ENCODE measurements around the gene A2ML1. TPM values are rescaled to one million over a fixed set of nuclear protein-coding genes. Genes with fewer than 3 reads are reported as not detected.

A2ML1 gene
- total and polyA plus RNA-seq, 2 of the 4 experiments (the other 2 are of a cell fraction) = not detected

- Histone ChIP-seq H4K20me1 (ENCODE audit: insufficient read depth, low read length) (no peaks in the 10 kb centered on the region), H2BK20ac (ENCODE audit: low read depth, low read length) (no peak overlapping the region), H2BK120ac (ENCODE audit: low read depth, low read length) (no peak overlapping the region), H4K5ac (ENCODE audit: low read depth, low read length) (peak overlapping the region; percentile 79), H3K4ac (ENCODE audit: low read depth, low read length) (no peak overlapping the region), H3K23ac (ENCODE audit: low read depth, low read length) (peak overlapping the region; percentile 59; the same call in 1 of the 2 replicates), H3K79me1 (ENCODE audit: low read depth in 1 of 2, low read length in 2 of 2) (peaks cover 7 to 25% of the 10 kb centered on the region in 2 experiments), H3K9me1 (ENCODE audit: insufficient read depth, low read length) (peaks cover 9% of the 10 kb centered on the region), H3K9ac (ENCODE audit: low read depth, low read length) (peak overlapping the region; percentile 55; the same call in 1 of the 2 replicates), H2AFZ (replicated peaks; ENCODE audit: low read length, poor library complexity) (peak overlapping the region; percentile 71), H2BK5ac (ENCODE audit: low read depth, low read length, poor library complexity, severe bottlenecking) (no peak overlapping the region), H3K4me1 (ENCODE audit: control insufficient read depth, insufficient read depth, low read length) (peaks cover 2% of the 10 kb centered on the region), H3K4me3 (ENCODE audit: insufficient read depth, low read depth, low read length) (no peak overlapping the region), H3K27ac (ENCODE audit: insufficient read depth, low read length) (no peak overlapping the region), H3K18ac (ENCODE audit: low read depth, low read length) (no peak overlapping the region), H3K56ac (ENCODE audit: extremely low read depth, insufficient read depth, low read length) (no peak overlapping the region), H2AK9ac (replicated peaks; ENCODE audit: low read depth, low read length, poor library complexity) (no peak overlapping the region), H2AK5ac (ENCODE audit: low read depth, low read length) (no peak overlapping the region), H4K8ac (ENCODE audit: low read depth in 2 of 2, low read length in 2 of 2) (peak overlapping the region; percentile 48 to 77), H3K36me3 (ENCODE audit: control insufficient read depth, insufficient read depth, low read length) (no peaks in the 10 kb centered on the region), H3K14ac (replicated peaks; ENCODE audit: low read depth, low read length) (no peak overlapping the region), H2BK15ac (ENCODE audit: low read depth, low read length) (no peak overlapping the region), H3K27me3 (ENCODE audit: control insufficient read depth, insufficient read depth, low read length) (no peaks in the 10 kb centered on the region), H4K91ac (ENCODE audit: insufficient read depth, low read depth, low read length) (no peak overlapping the region), H3K4me2 (ENCODE audit: low read depth, low read length) (peak overlapping the region; percentile 65; the same call in 1 of the 2 replicates), H3K9me3 (ENCODE audit: control insufficient read depth, insufficient read depth, low read length) (no peaks in the 10 kb centered on the region)
- ATAC-seq (ENCODE audit: low read depth) (no peak), DNase-seq (no peak)
- dilution Hi-C loops (cut with HindIII; ENCODE audit: low sequenced_read_pairs, unreplicated experiment) = no loop called here
- no TSS peak for BruUV-seq (replicated peaks)
- WGBS, 2 experiments (ENCODE audit: extremely low coverage in 2 of 2, insufficient read length in 1 of 2) = no CpG with 5 or more reads among the region's 9 CpGs
- ChIA-PET CTCF (interaction anchor here (0.7 kb wide), 2 partner anchors 37 to 270 kb away, joined by 3 read pairs; partner anchors contain the start of gene M6PR), POLR2A (ENCODE audit: unreplicated experiment) (no interaction called here)
- intact Hi-C loops (cut with micrococcal nuclease) = no loop called here
- TF ChIP-seq RCOR1 (IDR thresholded peaks at IDR 0.05; ENCODE audit: insufficient replicate concordance, low read length) (no peak), MAFK (IDR thresholded peaks at IDR 0.05; ENCODE audit: low read depth, low read length) (no peak), USF2 (IDR thresholded peaks at IDR 0.05; ENCODE audit: low read depth, low read length) (no peak), CHD1 (IDR thresholded peaks at IDR 0.05; ENCODE audit: low read depth, low read length) (no peak), CTCF (conservative IDR thresholded peaks at IDR 0.05; ENCODE audit: low read depth, low read length) (no peak), MAZ (IDR thresholded peaks at IDR 0.05; ENCODE audit: borderline replicate concordance, low read depth, low read length) (no peak), POLR2A (IDR thresholded peaks at IDR 0.05; ENCODE audit: low read depth, low read length) (no peak), SMC3 (IDR thresholded peaks at IDR 0.05; ENCODE audit: low read depth, low read length) (no peak), ELK1 (IDR thresholded peaks at IDR 0.05; ENCODE audit: borderline replicate concordance, low read depth, low read length) (no peak), MXI1 (IDR thresholded peaks at IDR 0.05; ENCODE audit: borderline replicate concordance, low read depth, low read length) (no peak), FOS (IDR thresholded peaks at IDR 0.05; ENCODE audit: low read depth, low read length) (no peak), RFX5 (IDR thresholded peaks at IDR 0.05; ENCODE audit: low read depth, low read length) (no peak), RAD21 (IDR thresholded peaks at IDR 0.05; ENCODE audit: low read length) (no peak), NFE2L2 (IDR thresholded peaks at IDR 0.05; ENCODE audit: low read depth, low read length) (no peak), BHLHE40 (IDR thresholded peaks at IDR 0.05; ENCODE audit: low read depth, low read length) (no peak), CEBPB (IDR thresholded peaks at IDR 0.05; ENCODE audit: low read depth, low read length) (no peak)
- in situ Hi-C loops (cut with MboI; ENCODE audit: low sequenced_read_pairs) = no loop called here
Measured at GRCh38 chr12:8912914-8913313, 90.5 kb downstream of the A2ML1 start.
